ENCODE data around the gene CPHXL.

The CPHXL gene

GRCh38 chr16:75745823-75746222 is 19.5 kb upstream of the CPHXL start:
- Histone ChIP-seq H3K79me2 (ENCODE audit: control insufficient read depth, insufficient read depth, low read length) (no peaks in the 10 kb centered on the region), H3K36me3 (ENCODE audit: control insufficient read depth, insufficient read depth, low read length) (no peaks in the 10 kb centered on the region), H3K4me2 (ENCODE audit: low read length) (no peak overlapping the region), H4K5ac (ENCODE audit: low read length) (no peak overlapping the region), H3K4ac (ENCODE audit: low read depth, low read length) (no peak overlapping the region), H3K79me1 (ENCODE audit: low read length) (no peaks in the 10 kb centered on the region), H3K4me1 (ENCODE audit: control insufficient read depth, low read depth, low read length) (no peaks in the 10 kb centered on the region), H3K27me3 (ENCODE audit: insufficient read depth, low read length, poor library complexity) (no peaks in the 10 kb centered on the region), H3K18ac (ENCODE audit: low read length) (no peak overlapping the region), H2AK5ac (ENCODE audit: low read length) (no peak overlapping the region), H2BK5ac (ENCODE audit: low read length) (no peak overlapping the region), H3K9ac (ENCODE audit: low read length) (no peak overlapping the region), H3K56ac (ENCODE audit: low read length) (no peak overlapping the region), H3K4me3 (ENCODE audit: low read length) (no peak overlapping the region), H2BK15ac (replicated peaks; ENCODE audit: low read depth) (no peak overlapping the region), H3K27ac (ENCODE audit: low read depth, low read length) (no peak overlapping the region), H2BK120ac (ENCODE audit: low read depth, low read length) (no peak overlapping the region), H3K23ac (ENCODE audit: low read length) (no peak overlapping the region), H4K8ac (ENCODE audit: low read depth, low read length) (no peak overlapping the region)
- no CpG with 5 or more reads among the region's 1 CpG for WGBS (ENCODE audit: extremely low coverage, insufficient coverage, low lambda C conversion rate)
- no peak for DNase-seq

DNA sequence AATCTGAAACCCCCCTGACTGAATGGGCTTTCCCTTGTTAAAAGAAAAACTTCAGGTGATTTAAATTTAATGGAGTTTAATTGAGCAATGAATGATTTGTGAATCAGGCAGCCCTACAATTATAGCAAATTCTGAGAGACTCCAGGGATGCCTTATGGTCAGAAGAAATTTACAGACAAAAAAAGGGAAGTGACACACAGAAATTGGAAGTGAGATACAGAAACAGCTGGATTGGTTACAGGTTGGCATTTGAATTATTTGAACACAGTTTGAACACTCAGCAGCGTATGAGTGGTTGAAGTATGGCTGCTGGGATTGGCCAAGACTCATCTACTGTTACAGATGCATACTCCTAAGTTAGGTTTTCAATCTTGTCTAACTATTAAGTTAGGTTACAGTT is 19.0 kb upstream of the CPHXL start:
- H3K4me2 ChIP-seq (ENCODE audit: low read length): no peak overlapping the region
- no peaks in the 10 kb centered on the region for H3K4me1 ChIP-seq (ENCODE audit: control insufficient read depth, low read depth, low read length)
- no peak overlapping the region for H4K8ac ChIP-seq (ENCODE audit: low read depth, low read length)
- no peak overlapping the region for H2BK5ac ChIP-seq (ENCODE audit: low read length)
- H2BK120ac ChIP-seq (ENCODE audit: low read depth, low read length): no peak overlapping the region
- WGBS (ENCODE audit: extremely low coverage, insufficient coverage, low lambda C conversion rate): no CpG with 5 or more reads among the region's 1 CpG
- no peak overlapping the region for H2BK15ac ChIP-seq (replicated peaks; ENCODE audit: low read depth)
- H3K36me3 ChIP-seq (ENCODE audit: control insufficient read depth, insufficient read depth, low read length): no peaks in the 10 kb centered on the region
- no peak overlapping the region for H3K4me3 ChIP-seq (ENCODE audit: low read length)
- H3K23ac ChIP-seq (ENCODE audit: low read length): no peak overlapping the region
- no peak overlapping the region for H3K27ac ChIP-seq (ENCODE audit: low read depth, low read length)
- no peak overlapping the region for H3K18ac ChIP-seq (ENCODE audit: low read length)
- no peak overlapping the region for H4K5ac ChIP-seq (ENCODE audit: low read length)
- no peaks in the 10 kb centered on the region for H3K79me1 ChIP-seq (ENCODE audit: low read length)
- DNase-seq: no peak
- H2AK5ac ChIP-seq (ENCODE audit: low read length): no peak overlapping the region
- no peak overlapping the region for H3K9ac ChIP-seq (ENCODE audit: low read length)
- H3K27me3 ChIP-seq (ENCODE audit: insufficient read depth, low read length, poor library complexity): no peaks in the 10 kb centered on the region
- H3K56ac ChIP-seq (ENCODE audit: low read length): no peak overlapping the region
- no peaks in the 10 kb centered on the region for H3K79me2 ChIP-seq (ENCODE audit: control insufficient read depth, insufficient read depth, low read length)
- H3K4ac ChIP-seq (ENCODE audit: low read depth, low read length): no peak overlapping the region

GRCh38 chr16:75742424-75743047 is 16.2 kb upstream of the CPHXL start:
- no peak overlapping the region for H4K8ac ChIP-seq (ENCODE audit: low read depth, low read length)
- H3K79me1 ChIP-seq (ENCODE audit: low read length): no peaks in the 10 kb centered on the region
- no peak overlapping the region for H2BK120ac ChIP-seq (ENCODE audit: low read depth, low read length)
- H3K79me2 ChIP-seq (ENCODE audit: control insufficient read depth, insufficient read depth, low read length): no peaks in the 10 kb centered on the region
- no CpG with 5 or more reads among the region's 1 CpG for WGBS (ENCODE audit: extremely low coverage, insufficient coverage, low lambda C conversion rate)
- no peak overlapping the region for H3K4me2 ChIP-seq (ENCODE audit: low read length)
- H3K56ac ChIP-seq (ENCODE audit: low read length): no peak overlapping the region
- no peak overlapping the region for H2AK5ac ChIP-seq (ENCODE audit: low read length)
- H3K4me3 ChIP-seq (ENCODE audit: low read length): no peak overlapping the region
- H3K23ac ChIP-seq (ENCODE audit: low read length): no peak overlapping the region
- H3K4me1 ChIP-seq (ENCODE audit: control insufficient read depth, low read depth, low read length): no peaks in the 10 kb centered on the region
- H3K36me3 ChIP-seq (ENCODE audit: control insufficient read depth, insufficient read depth, low read length): no peaks in the 10 kb centered on the region
- no peak overlapping the region for H2BK5ac ChIP-seq (ENCODE audit: low read length)
- no peak overlapping the region for H4K5ac ChIP-seq (ENCODE audit: low read length)
- DNase-seq: peak; percentile 60
- no peak overlapping the region for H3K4ac ChIP-seq (ENCODE audit: low read depth, low read length)
- H3K18ac ChIP-seq (ENCODE audit: low read length): no peak overlapping the region
- no peaks in the 10 kb centered on the region for H3K27me3 ChIP-seq (ENCODE audit: insufficient read depth, low read length, poor library complexity)
- H3K27ac ChIP-seq (ENCODE audit: low read depth, low read length): no peak overlapping the region
- no peak overlapping the region for H2BK15ac ChIP-seq (replicated peaks; ENCODE audit: low read depth)
- no peak overlapping the region for H3K9ac ChIP-seq (ENCODE audit: low read length)

DNA sequence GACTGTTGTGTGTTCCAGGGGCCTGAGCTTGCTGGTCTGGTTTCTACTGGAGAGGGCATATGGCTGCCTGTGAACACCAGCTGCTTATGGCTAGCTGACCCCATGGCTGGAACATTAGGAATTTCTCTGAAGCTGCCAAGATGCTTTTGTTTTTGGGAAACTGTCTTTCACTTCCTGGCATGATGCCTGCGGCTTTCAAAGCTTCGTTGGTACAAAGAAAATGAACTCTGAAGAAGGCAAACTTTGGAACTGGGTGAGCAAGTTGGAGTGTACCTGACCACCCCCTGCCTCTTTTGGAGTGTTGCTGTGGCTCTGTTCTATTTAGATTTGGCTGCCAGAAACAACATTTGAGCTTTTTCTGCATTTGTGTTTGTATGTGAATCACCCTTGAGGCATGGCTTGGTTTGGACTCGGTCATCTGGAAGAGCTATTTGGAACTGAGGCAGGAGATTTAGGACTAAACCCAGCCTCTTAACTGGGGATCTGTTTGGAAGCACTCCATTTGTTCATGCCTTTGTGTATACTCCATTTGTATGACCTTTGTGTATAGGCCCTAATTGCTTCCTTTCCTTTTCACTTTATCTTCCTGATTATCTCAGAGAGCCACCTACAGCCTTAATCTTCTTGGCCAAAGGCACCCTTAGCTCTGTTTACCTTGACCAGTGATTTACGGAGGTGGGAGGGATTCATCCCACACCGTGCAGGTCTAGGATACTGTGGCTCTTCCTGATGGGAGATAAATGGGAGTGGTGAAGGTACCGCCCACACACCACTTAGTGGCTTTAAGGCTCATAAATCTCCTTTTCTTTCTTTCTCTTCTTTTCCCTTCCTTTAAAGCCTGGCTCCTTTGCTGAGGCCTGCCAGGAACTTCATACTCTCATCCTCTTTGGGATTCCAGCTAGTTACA is 7.3 kb upstream of the CPHXL start:
- Histone ChIP-seq H2BK5ac (ENCODE audit: low read length) (no peak overlapping the region), H3K18ac (ENCODE audit: low read length) (no peak overlapping the region), H3K79me1 (ENCODE audit: low read length) (no peaks in the 10 kb centered on the region), H3K9ac (ENCODE audit: low read length) (no peak overlapping the region), H3K4me3 (ENCODE audit: low read length) (no peak overlapping the region), H3K4me2 (ENCODE audit: low read length) (no peak overlapping the region), H4K8ac (ENCODE audit: low read depth, low read length) (no peak overlapping the region), H3K27ac (ENCODE audit: low read depth, low read length) (no peak overlapping the region), H3K27me3 (ENCODE audit: insufficient read depth, low read length, poor library complexity) (no peaks in the 10 kb centered on the region), H2BK120ac (ENCODE audit: low read depth, low read length) (no peak overlapping the region), H3K79me2 (ENCODE audit: control insufficient read depth, insufficient read depth, low read length) (no peaks in the 10 kb centered on the region), H3K56ac (ENCODE audit: low read length) (no peak overlapping the region), H3K4ac (ENCODE audit: low read depth, low read length) (no peak overlapping the region), H3K36me3 (ENCODE audit: control insufficient read depth, insufficient read depth, low read length) (no peaks in the 10 kb centered on the region), H3K23ac (ENCODE audit: low read length) (no peak overlapping the region), H3K4me1 (ENCODE audit: control insufficient read depth, low read depth, low read length) (no peaks in the 10 kb centered on the region), H4K5ac (ENCODE audit: low read length) (no peak overlapping the region), H2AK5ac (ENCODE audit: low read length) (no peak overlapping the region), H2BK15ac (replicated peaks; ENCODE audit: low read depth) (no peak overlapping the region)
- WGBS (ENCODE audit: extremely low coverage, insufficient coverage, low lambda C conversion rate): no CpG with 5 or more reads among the region's 6 CpGs
- DNase-seq: peak; percentile 2

- Histone ChIP-seq H3K9ac (ENCODE audit: low read length) (no peak overlapping the region), H3K23ac (ENCODE audit: low read length) (no peak overlapping the region), H4K5ac (ENCODE audit: low read length) (no peak overlapping the region), H3K4me3 (ENCODE audit: low read length) (no peak overlapping the region), H3K79me1 (ENCODE audit: low read length) (no peaks in the 10 kb centered on the region), H3K18ac (ENCODE audit: low read length) (no peak overlapping the region), H3K56ac (ENCODE audit: low read length) (no peak overlapping the region), H3K4ac (ENCODE audit: low read depth, low read length) (no peak overlapping the region), H3K27ac (ENCODE audit: low read depth, low read length) (no peak overlapping the region), H2BK120ac (ENCODE audit: low read depth, low read length) (no peak overlapping the region), H3K27me3 (ENCODE audit: insufficient read depth, low read length, poor library complexity) (no peaks in the 10 kb centered on the region), H2BK15ac (replicated peaks; ENCODE audit: low read depth) (no peak overlapping the region), H2AK5ac (ENCODE audit: low read length) (no peak overlapping the region), H3K4me1 (ENCODE audit: control insufficient read depth, low read depth, low read length) (no peaks in the 10 kb centered on the region), H2BK5ac (ENCODE audit: low read length) (no peak overlapping the region), H4K8ac (ENCODE audit: low read depth, low read length) (no peak overlapping the region), H3K4me2 (ENCODE audit: low read length) (no peak overlapping the region), H3K36me3 (ENCODE audit: control insufficient read depth, insufficient read depth, low read length) (no peaks in the 10 kb centered on the region), H3K79me2 (ENCODE audit: control insufficient read depth, insufficient read depth, low read length) (no peaks in the 10 kb centered on the region)
- DNase-seq: no peak
- no CpG with 5 or more reads among the region's 2 CpGs for WGBS (ENCODE audit: extremely low coverage, insufficient coverage, low lambda C conversion rate)
Measured at GRCh38 chr16:75732871-75733270, 6.6 kb upstream of the CPHXL start.

All from mesendoderm (in vitro differentiated cells).